Duodenal mucosa (tissue), 2 donors: Measurements from ENCODE around the gene KRT78.

ENCODE experiments used
- H3K27ac ChIP-seq: one replicate; pipeline ENCODE4 v1.7.0; 2013; ENCODE audit warnings: low read depth, low read length
- H3K27me3 ChIP-seq, 2 donors: one replicate each; pipeline ENCODE4 v1.7.0; 2013; ENCODE audit warnings: low read length in 2 of 2, control low read depth in 1 of 2; ENCODE audit not compliant: insufficient read depth in 2 of 2, control insufficient read depth in 1 of 2
- H3K36me3 ChIP-seq, 2 donors: one replicate each; pipeline ENCODE4 v1.7.0; 2013; ENCODE audit warnings: low read length in 2 of 2, control low read depth in 1 of 2; ENCODE audit not compliant: insufficient read depth in 2 of 2, control insufficient read depth in 1 of 2
- H3K4me1 ChIP-seq, 2 donors: one replicate each; pipeline ENCODE4 v1.7.0; 2013; ENCODE audit warnings: low read length in 2 of 2, control low read depth in 1 of 2; ENCODE audit not compliant: insufficient read depth in 2 of 2, control insufficient read depth in 1 of 2
- H3K4me3 ChIP-seq, 2 donors: one replicate each; pipeline ENCODE4 v1.7.0; 2013; ENCODE audit warnings: low read length in 2 of 2, low read depth in 1 of 2
- H3K9ac ChIP-seq, 2 donors: one replicate each; pipeline ENCODE4 v1.7.0; 2013; ENCODE audit warnings: low read length in 2 of 2, low read depth in 1 of 2
- H3K9me3 ChIP-seq, 2 donors: one replicate each; pipeline ENCODE4 v1.7.0; 2013; ENCODE audit warnings: low read length in 2 of 2, control low read depth in 1 of 2; ENCODE audit not compliant: control insufficient read depth in 1 of 2

Gene KRT78

DNA sequence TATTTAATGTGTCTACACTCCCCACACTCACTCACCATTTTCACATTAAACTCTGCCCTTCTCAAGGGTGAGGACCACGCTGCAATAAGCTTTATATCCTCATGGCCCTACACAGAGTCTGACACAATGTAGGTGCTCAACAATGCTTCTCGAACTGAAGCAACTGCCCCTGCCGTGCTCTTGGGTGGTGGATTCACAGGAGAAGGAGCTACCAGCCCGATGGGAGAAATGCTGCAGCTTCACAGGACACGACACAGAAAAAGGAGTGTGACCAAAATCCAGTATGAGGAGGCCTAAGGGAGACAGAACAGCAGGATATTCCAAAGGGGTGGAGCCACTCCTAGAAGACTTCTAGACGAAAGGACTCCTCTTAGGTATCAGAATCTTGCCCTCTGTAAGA, 46.4 kb downstream of the KRT78 start:
- H3K36me3 ChIP-seq: no peaks in the 10 kb centered on the region
- no peak overlapping the region for H3K4me3 ChIP-seq
- H3K9ac ChIP-seq: no peak overlapping the region
- no peaks in the 10 kb centered on the region for H3K9me3 ChIP-seq
- H3K27me3 ChIP-seq: peaks cover 0 to 3% of the 10 kb centered on the region in 2 donors
- no peak overlapping the region for H3K27ac ChIP-seq
- no peaks in the 10 kb centered on the region for H3K4me1 ChIP-seq

DNA sequence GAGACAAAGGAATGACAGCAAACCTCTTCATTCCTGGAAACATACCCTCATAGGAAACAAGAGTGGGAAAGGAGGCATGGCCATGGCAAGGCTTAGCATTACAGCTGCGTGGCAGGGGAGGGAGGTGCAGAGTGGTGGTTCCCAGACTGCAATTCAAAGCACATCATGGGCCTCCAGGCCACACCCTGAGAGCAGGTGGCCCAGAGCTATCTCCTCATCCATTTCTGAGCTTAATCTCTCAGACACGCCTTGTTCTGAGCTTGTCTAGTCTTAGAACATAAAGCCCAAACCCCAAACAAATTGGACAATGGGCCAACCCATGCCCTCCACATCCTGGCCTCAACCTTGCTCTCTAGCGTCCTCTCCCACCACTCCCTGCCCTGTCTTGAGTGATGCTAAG, 47.0 kb downstream of the KRT78 start:
- H3K27ac ChIP-seq: no peak overlapping the region
- H3K4me3 ChIP-seq: no peak overlapping the region
- H3K36me3 ChIP-seq: no peaks in the 10 kb centered on the region
- peaks cover 0 to 1% of the 10 kb centered on the region in 2 donors for H3K27me3 ChIP-seq
- H3K4me1 ChIP-seq: no peaks in the 10 kb centered on the region
- no peak overlapping the region for H3K9ac ChIP-seq
- no peaks in the 10 kb centered on the region for H3K9me3 ChIP-seq

DNA sequence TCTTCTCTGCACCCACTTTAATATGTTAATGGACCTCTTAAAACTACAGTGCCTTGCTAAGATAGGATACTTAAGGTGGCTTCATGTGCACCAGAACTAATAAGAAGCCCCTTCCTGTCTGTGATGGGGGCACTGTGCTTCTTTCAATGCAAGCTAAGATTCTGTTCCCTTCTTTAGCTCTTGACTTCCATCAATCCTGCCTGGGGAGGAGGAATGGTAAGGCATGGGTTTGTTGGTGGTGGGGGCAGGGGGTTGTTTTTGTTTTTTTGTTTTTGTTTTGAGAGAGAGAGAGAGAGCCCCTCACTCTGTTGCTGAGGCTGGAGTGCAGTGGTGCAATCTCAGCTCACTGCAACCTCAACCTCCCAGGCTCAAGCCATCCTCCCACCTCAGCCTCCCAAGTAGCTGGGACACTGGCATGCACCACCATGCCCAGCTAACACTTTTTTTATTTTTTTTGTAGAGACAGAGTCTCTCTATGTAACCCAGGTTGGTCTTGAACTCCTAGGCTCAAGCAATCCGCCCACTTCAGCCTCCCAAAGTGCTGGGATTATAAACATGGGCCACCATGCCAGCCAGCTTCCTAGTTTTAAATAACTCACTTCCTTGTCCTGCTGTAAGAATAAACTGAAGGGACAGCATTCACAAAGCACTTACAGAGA, 48.4 kb downstream of the KRT78 start:
- H3K4me3 ChIP-seq: no peak overlapping the region
- no peaks in the 10 kb centered on the region for H3K4me1 ChIP-seq
- no peaks in the 10 kb centered on the region for H3K36me3 ChIP-seq
- H3K27me3 ChIP-seq: no peaks in the 10 kb centered on the region
- H3K9ac ChIP-seq: no peak overlapping the region
- no peaks in the 10 kb centered on the region for H3K9me3 ChIP-seq
- H3K27ac ChIP-seq: no peak overlapping the region

DNA sequence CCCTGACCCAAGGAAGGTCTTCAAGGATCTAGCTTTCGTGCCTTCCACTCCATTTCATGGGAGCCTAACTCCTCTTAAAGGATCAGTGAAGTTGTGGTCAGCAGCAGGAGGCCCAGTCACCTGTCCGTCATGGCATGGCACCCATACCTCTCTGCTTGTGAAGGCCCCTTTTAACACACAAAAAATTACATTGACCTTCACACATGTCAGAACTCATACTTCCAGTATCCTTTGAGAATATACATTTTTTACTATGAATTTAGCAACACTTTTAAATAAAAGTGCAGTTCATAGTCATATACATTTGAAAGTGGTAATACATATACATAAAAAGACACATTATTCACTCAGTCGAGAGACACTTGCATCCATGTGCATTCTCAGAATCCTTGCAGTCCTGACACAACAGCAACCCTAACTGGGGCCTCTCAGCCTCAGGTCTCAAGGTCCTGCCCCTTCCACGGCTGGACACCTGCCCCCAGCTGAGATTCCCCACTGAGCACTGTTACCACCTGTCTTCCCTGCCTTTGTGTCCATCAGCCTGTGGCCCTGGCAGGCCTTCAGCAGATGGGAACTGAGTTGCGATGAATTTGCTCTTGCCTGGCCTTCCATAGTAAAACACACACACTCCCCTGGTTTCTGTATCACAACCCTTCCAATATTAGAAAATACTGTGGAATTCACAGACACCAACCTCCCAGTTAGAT, 49.1 kb downstream of the KRT78 start:
- peaks cover 0 to 2% of the 10 kb centered on the region in 2 donors for H3K27me3 ChIP-seq
- no peaks in the 10 kb centered on the region for H3K9me3 ChIP-seq
- no peaks in the 10 kb centered on the region for H3K36me3 ChIP-seq
- no peak overlapping the region for H3K9ac ChIP-seq
- no peak overlapping the region for H3K4me3 ChIP-seq
- no peak overlapping the region for H3K27ac ChIP-seq
- no peaks in the 10 kb centered on the region for H3K4me1 ChIP-seq

DNA sequence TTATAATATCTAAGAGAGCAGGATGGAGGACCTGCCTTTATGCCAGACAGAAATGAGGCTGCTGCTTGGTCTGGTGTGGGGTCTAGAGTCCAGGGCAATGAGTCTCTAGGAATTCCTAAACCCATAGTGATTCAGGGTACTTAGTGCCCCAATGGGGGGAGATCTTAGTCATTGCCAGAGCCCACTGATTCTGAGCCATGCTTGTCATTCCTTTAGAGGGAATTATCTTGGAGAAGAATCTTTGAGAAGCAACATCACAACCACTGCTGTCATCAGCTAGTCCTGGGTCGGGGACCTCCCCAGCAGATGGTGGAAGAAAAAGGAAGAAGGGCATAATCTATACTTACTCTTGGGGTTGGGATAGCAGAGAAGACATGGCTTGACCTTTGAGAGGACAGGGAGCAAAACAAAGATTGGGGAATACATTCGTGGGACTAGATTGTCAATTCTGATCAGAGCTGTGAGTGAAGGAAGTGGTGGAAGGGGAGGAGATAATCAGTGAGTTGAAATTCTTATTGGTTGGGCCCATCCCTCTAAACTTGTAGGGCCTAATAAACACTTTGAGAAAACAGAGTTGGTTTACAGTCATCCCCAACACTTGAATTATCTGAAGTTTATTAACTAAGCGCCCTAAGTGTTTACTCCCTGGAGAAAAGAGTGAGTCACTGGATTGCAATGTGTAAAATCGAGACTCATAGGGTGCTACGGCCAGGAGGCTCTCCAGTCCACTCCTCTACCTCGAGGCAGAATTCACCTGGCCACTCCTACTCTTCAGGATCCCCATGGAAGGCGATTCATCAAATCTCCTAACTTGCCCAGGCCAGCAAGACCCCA, 49.9 kb downstream of the KRT78 start:
- H3K9me3 ChIP-seq: no peaks in the 10 kb centered on the region
- no peak overlapping the region for H3K27ac ChIP-seq
- H3K36me3 ChIP-seq: no peaks in the 10 kb centered on the region
- no peak overlapping the region for H3K9ac ChIP-seq
- H3K4me3 ChIP-seq: no peak overlapping the region
- H3K27me3 ChIP-seq: peaks cover 0 to 5% of the 10 kb centered on the region in 2 donors
- no peaks in the 10 kb centered on the region for H3K4me1 ChIP-seq

DNA sequence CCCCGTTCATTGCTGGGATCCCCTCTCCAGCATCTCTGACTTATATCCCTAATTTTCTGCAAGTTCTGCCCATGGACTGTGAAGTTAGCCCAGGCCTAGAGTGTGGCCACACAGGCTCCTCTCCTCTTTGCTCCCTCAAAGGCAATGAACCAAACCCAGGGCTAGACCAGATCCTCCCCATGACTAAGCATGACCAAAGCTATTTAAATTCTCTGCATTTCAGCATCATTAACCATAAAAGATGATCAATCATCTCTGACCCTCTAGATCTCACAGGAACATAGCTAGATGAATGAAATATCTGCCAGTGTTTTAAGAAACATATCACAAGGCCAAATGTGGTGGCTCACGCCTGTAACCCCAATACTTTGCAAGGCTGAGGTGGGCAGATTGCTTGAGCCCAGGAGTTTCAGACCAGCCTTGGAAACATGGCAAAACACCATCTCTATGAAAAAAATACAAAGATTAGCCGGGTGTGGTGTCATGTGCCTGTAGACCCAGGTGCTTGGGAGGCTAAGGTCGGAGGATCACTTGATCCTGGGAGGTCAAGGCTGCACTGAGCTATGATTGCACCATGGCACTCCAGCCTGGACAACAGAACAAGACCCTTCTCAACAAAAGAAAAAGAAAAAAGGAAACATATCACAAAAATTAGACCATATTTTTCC, 50.7 kb downstream of the KRT78 start:
- Histone ChIP-seq H3K4me3 (no peak overlapping the region), H3K27ac (no peak overlapping the region), H3K36me3 (no peaks in the 10 kb centered on the region), H3K9ac (no peak overlapping the region), H3K9me3 (no peaks in the 10 kb centered on the region), H3K4me1 (no peaks in the 10 kb centered on the region), H3K27me3 (peaks cover 0 to 5% of the 10 kb centered on the region in 2 donors)

DNA sequence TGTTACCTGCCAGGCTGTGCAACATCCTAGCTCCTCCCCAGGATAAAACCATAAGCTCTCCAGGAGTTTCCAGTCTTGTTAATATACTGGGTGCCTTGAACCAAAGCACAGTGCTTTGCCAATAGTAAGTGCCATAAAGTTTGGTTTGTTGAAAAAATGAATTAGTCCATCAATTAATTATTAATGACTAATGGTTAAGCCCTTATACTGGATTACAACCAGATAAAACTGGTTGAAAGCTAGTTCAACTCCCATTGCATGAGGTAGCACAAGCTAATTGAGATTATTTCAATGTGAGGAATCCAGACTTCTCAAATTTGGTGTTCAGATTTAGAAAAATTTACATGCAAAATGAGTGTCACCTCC, 51.3 kb downstream of the KRT78 start:
- Histone ChIP-seq H3K27ac (no peak overlapping the region), H3K4me1 (no peaks in the 10 kb centered on the region), H3K4me3 (no peak overlapping the region), H3K36me3 (no peaks in the 10 kb centered on the region), H3K9me3 (no peaks in the 10 kb centered on the region), H3K9ac (no peak overlapping the region), H3K27me3 (peaks cover 0 to 5% of the 10 kb centered on the region in 2 donors)

DNA sequence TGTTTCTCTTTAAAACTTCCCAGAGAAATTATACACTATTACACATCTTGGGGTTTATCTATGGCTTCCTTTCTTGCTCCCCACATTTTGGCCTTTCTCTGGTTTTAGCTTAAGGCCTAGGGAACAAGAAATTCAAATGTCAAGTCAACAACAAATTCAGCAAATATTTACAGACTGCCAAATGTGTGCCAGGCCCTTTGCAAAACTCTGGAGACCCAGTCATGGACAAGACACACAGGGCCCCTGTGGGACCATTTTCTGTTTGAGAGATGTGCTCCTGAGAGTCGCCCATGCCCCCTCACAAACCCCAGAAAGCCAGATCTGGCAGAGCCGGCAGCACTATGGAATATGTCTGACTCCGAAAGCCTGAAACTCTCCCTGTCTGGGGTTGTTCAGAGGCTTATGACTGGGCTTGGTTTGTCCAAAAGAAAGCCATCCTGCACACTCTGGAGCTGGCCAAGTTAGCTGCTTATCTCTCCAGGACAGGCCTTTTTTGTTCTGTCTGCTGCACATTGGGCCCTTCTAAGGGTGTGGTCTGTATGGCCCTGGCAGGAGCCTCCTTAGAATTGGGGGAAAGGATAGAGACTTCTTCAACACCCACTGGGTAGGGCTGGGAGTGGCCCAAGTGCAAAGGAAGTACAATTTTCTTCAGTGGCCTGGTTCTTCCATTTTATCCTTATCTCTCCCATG, 51.8 kb downstream of the KRT78 start:
- no peak overlapping the region for H3K9ac ChIP-seq
- H3K9me3 ChIP-seq: no peaks in the 10 kb centered on the region
- no peak overlapping the region for H3K4me3 ChIP-seq
- H3K27me3 ChIP-seq: peaks cover 0 to 5% of the 10 kb centered on the region in 2 donors
- no peaks in the 10 kb centered on the region for H3K4me1 ChIP-seq
- no peak overlapping the region for H3K27ac ChIP-seq
- no peaks in the 10 kb centered on the region for H3K36me3 ChIP-seq

DNA sequence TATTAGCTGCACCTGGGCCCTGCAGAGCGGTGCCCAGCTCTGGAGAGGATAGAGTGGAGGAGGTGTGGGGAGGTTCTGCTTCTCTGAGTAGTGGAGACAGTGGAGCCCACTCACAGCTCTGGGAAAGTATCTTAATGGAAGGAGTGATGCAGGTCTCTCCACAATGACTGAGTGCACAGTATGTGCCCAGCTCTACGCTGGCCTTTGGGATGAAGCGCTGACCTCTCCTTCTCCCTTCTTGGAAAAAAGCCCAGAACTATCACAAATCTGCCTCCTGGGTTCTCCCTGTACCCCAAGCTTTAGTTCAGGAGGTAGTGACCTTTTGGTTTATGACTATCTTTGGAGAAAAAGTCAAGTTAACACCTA, 52.4 kb downstream of the KRT78 start:
- no peaks in the 10 kb centered on the region for H3K36me3 ChIP-seq
- H3K4me1 ChIP-seq: no peaks in the 10 kb centered on the region
- H3K4me3 ChIP-seq: no peak overlapping the region
- peaks cover 3 to 8% of the 10 kb centered on the region in 2 donors for H3K27me3 ChIP-seq
- no peak overlapping the region for H3K27ac ChIP-seq
- no peak overlapping the region for H3K9ac ChIP-seq
- H3K9me3 ChIP-seq: no peaks in the 10 kb centered on the region
